ENCODE measurements around the gene MUC2. TPM values are rescaled to one million over a fixed set of nuclear protein-coding genes. Genes with fewer than 3 reads are reported as not detected.

Gene MUC2
- total RNA-seq, 2 experiments from 2014 or later, result not detected

- POLR2A ChIA-PET, result no interaction called here
- no peaks in the 10 kb centered on the region for H3K4me1 ChIP-seq (ENCODE audit: insufficient read depth, low read length, poor library complexity, severe bottlenecking)
- no peak overlapping the region for H3K4me2 ChIP-seq (ENCODE audit: low read length)
- no peaks in the 10 kb centered on the region for H4K20me1 ChIP-seq (ENCODE audit: insufficient read depth, low read length)
- no peak overlapping the region for H2AFZ ChIP-seq (ENCODE audit: low read length)
- H3K27ac ChIP-seq (ENCODE audit: low read depth, low read length, poor library complexity, severe bottlenecking), result no peak overlapping the region
- no peak for DNase-seq (ENCODE audit: low spot score)
- no TSS peak for BruUV-seq (replicated peaks)
- intact Hi-C loops (cut with micrococcal nuclease; ENCODE audit: unreplicated experiment), result no loop called here
- no peaks in the 10 kb centered on the region for H3K79me2 ChIP-seq (ENCODE audit: insufficient read depth, low read depth, low read length)
- CTCF ChIA-PET (ENCODE audit: unreplicated experiment), result no interaction called here
- no peaks in the 10 kb centered on the region for H3K9me2 ChIP-seq (ENCODE audit: insufficient read depth, low read length)
- 0 out of 2 replicates have a peak, but pooled peaks cover 10% of the 10 kb centered on the region for H3K9me3 ChIP-seq (ENCODE audit: low read length)
- no peaks in the 10 kb centered on the region for H3K36me3 ChIP-seq (ENCODE audit: insufficient read depth, low read length)
- no peak overlapping the region for H3K4me3 ChIP-seq (ENCODE audit: low read depth, low read length, poor library complexity, severe bottlenecking)
- TF ChIP-seq CTCF (conservative IDR thresholded peaks at IDR 0.05; ENCODE audit: low read length) (no peak), EZH2phosphoT487 (IDR thresholded peaks at IDR 0.05; ENCODE audit: borderline replicate concordance, low read depth, low read length) (no peak)
Measured at GRCh38 chr11:1099519-1100355, 25.1 kb downstream of the MUC2 start.

- Histone ChIP-seq H3K9me2 (ENCODE audit: insufficient read depth, low read length) (no peaks in the 10 kb centered on the region), H3K36me3 (ENCODE audit: insufficient read depth, low read length) (no peaks in the 10 kb centered on the region), H2AFZ (ENCODE audit: low read length) (no peak overlapping the region), H3K4me2 (ENCODE audit: low read length) (no peak overlapping the region), H3K9me3 (ENCODE audit: low read length) (0 out of 2 replicates have a peak, but pooled peaks cover 4% of the 10 kb centered on the region), H3K4me1 (ENCODE audit: insufficient read depth, low read length, poor library complexity, severe bottlenecking) (no peaks in the 10 kb centered on the region), H4K20me1 (ENCODE audit: insufficient read depth, low read length) (no peaks in the 10 kb centered on the region), H3K27ac (ENCODE audit: low read depth, low read length, poor library complexity, severe bottlenecking) (no peak overlapping the region), H3K79me2 (ENCODE audit: insufficient read depth, low read depth, low read length) (no peaks in the 10 kb centered on the region), H3K4me3 (ENCODE audit: low read depth, low read length, poor library complexity, severe bottlenecking) (no peak overlapping the region)
- DNase-seq (ENCODE audit: low spot score), result no peak
- TF ChIP-seq CTCF (conservative IDR thresholded peaks at IDR 0.05; ENCODE audit: low read length) (no peak), EZH2phosphoT487 (IDR thresholded peaks at IDR 0.05; ENCODE audit: borderline replicate concordance, low read depth, low read length) (no peak)
- intact Hi-C loops (cut with micrococcal nuclease; ENCODE audit: unreplicated experiment), result no loop called here
- BruUV-seq (replicated peaks), result no TSS peak
- ChIA-PET CTCF (ENCODE audit: unreplicated experiment) (no interaction called here), POLR2A (no interaction called here)
Measured at GRCh38 chr11:1100417-1101245, 26.0 kb downstream of the MUC2 start.
